HG03442 (cell line): ENCODE data around the gene TACSTD2.
"Not testable (repeated sequence)": the region's sequence is repeated elsewhere in the genome, so short reads cannot be mapped to it uniquely, and the experiment has no call there.

Experiments
- ATAC-seq: cut with Tn5 transposase; IDR thresholded peaks from one replicate; pipeline ENCODE4 v1.9.1; 2021; ENCODE audit warnings: mild to moderate bottlenecking, moderate library complexity; ENCODE audit not compliant: unreplicated experiment

Gene TACSTD2

DNA sequence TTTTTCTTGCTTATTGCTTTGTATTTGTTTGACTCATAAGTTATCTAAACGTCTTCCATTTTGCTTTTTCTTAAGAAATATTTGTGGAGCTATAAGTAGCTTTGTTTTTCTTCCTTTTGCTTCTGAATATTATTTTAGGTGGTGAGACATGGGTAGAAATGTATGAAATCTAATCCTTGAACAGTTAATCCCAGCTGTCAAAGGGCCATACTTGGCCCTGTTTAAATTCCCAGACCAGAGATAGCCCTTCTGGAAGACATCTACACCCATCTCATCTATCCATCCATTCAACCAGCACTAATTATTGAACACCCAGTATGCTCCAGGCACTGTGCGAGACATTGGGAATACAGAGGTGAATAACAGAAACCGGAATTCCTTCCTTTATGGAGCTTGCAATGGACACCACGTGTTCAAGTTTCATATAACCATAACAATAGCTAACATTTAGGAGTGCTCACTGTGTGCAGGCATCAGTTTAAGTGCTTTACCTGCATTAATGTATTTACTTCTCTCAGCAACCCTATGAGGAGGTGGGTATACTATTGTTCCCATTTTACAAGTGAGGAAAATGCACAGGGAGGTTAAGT is 8.7 kb downstream of the TACSTD2 start:
- ATAC-seq = no peak

DNA sequence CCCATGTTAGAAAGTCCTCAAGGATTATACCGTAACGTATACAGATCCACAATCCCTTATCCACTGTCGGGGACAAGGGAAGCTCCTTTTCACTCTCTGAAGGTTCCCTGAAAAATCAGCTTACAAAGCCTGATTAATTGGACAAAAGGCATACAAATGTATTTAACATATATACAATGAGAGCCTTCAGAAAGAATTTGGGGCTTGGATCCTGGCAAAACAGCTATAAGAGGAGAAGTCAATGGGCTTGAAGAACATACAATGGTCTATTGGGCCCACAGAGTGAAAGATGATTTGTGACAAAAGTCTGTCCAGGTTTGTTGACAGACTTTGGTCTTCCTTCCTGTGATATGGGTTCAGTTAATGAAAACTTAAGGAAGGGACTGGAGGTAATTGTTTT is 10.7 kb downstream of the TACSTD2 start:
- ATAC-seq = no peak

DNA sequence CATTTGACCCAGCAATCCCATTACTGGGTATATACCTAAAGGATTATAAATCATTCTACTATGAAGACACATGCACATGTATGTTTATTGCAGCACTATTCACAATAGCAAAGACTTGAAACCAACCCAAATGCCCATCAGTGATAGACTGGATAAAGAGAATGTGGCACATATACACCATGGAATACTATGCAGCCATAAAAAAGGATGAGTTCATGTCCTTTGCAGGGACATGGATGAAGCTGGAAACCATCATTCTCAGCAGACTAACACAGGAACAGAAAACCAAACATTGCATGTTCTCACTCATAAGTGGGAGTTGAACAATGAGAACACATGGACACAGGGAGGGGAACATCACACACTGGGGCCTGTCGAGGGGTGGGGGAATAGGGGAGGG is 13.3 kb downstream of the TACSTD2 start:
- not testable (repeated sequence) for ATAC-seq

DNA sequence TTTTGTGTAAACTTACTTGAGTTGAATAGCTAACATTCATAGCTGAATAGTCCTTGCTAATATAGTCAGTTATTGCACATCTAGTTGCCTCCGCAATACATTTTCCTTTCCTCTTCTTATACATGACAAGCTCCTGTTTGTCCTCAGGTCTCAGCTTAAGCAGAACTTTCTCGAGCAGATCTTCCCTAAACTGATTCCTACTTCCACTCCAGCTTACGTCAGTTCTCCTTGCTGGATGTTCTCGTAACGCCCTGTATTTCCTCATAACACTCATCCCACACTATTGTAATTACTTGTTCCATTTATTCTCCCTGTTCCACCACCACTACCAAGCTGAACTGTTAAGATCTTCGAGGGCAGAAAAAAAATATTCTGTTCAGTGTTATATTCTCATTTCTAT is 15.4 kb downstream of the TACSTD2 start:
- ATAC-seq = no peak

DNA sequence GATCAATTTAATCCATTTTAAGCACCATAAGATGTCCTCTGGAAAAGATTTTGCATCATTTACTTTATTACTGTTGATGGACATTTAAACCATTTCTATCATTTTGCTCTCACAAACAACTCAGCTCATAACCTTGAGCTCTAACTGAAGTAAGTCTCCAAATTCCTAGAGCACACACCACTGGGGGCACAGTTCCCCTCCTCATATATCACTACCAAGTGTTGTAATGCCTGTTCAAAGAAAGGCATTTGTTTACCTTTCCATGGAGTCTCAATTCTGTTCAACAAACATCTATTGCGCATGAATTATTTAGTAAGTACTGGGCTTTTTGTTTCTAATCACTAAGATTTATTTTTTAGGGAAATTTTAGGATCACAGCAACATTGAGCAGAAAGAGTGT is 21.7 kb downstream of the TACSTD2 start:
- no peak for ATAC-seq

DNA sequence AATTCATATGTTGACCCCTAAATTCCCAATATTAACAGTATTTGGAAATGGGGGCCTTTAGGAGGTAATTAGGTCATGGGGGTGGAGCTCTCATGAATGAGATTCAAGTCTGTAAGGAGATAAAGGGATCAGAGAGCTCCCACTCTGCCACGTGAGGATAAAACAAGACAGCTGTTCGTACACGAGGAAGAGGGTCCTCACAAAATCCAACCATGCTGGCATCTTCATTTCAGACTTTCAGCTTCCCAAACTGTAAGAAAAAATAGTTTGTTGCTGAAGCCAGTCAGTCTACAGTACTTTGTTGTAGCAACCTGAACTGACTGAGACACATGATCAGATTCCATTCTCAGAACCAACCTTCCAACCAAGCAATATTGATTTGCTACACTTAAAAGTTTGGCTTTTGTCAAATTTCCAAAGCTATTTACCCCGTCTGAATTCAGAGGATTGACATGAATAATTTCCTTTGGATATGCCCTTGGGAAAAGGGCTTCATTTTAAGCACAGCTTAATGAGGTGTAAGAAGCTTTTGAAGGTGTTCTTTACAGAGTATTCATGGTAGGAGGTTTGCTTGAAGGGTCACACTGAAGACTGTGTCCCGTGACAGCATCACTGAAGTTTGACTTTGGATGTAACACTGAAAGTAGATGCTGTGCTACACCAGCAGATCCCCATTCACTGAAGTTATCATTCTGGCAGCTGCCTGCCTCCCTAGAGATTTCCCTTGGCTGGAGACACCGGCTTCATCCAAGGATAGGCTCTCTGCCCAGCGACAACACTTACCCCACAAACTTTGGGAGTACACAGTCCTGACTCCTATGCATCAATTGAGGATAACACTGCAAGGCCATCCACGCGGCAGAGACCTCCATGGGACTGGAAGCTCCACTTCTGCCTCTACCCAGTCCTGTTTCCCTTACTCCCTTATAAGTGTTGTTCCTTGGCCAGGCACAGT is 25.6 kb downstream of the TACSTD2 start:
- ATAC-seq = no peak

DNA sequence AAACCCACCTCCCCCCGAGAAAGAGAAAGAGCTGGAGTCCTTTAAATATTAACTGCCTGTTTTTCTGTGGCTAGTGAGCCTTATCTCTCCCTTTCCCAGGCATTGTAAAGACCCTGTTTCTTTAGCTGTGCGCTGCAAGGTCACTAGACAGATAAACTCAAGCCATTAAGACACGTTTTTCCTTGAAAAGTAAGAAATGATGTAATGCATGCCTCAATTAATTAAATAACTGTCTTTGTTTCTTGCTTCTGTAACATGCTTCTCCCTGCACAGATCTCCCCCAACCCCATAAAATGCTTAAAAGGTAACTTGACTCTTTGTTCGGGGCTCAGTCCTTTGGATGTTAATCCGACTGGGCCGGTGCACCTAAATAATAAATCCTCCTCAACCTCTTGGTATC is 27.8 kb downstream of the TACSTD2 start:
- not testable (repeated sequence) for ATAC-seq

DNA sequence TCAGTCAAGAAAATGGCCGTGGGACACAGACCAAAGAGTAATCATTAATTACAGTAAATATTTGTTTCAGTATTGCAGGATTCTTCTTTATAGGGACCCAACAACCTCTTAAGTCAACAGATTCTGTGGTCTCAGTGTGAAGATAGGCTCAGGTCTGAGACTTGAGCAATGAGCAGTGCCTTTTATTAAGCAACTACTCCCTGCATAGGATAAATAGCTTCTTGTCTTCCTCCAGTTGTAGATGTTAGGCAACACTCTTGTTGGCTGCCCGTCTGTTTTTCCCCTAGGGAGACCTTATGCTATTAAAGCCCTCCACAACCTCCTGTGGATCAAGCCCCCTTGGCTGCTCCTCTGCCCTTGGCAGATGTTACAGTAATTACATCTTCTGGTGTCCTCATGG is 28.7 kb downstream of the TACSTD2 start:
- no peak for ATAC-seq

DNA sequence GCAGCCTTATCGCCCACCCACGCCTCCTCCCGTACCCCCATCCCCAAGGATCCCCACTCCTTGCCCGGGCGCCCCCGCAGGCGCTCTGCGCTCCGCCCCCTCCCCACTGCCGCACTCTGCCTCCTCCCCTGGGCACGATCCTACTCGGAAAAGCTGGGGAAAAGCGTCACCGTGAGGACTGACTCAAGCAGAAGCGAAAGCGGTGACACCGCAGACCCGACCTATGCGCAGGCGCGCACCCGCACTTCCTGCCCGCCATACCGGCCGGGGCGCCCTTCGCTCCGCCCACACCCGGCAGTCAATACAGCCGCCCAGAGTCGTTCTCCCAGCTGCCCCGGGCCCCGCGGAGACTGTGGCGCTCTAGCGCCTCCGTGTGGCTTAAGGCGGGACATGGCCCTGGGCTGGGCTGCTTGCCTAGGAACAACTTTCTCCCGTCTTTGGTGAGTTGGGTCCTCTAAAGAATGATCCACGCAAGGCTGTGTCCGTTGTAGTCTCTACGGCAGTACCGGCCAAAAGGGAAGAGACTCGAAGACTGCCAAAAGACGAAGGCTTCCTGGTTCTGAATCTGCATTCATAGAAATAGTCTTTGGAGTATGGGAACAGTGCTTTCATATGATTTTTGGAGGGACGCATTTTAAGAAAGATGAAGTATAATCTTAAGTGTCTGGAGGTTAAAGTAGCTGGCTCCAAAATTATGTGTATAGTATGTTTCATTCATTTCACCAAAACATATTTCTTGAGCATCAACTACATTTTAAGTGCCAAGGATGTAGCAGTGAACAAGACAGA is 30.3 kb downstream of the TACSTD2 start, which contains the start of gene OMA1:
TSS of gene OMA1 (minus strand) at position 207 of the 789 bp plus-strand sequence. CDS start 7,432 bp downstream, outside the sequence.
- peak; percentile 94 for ATAC-seq

DNA sequence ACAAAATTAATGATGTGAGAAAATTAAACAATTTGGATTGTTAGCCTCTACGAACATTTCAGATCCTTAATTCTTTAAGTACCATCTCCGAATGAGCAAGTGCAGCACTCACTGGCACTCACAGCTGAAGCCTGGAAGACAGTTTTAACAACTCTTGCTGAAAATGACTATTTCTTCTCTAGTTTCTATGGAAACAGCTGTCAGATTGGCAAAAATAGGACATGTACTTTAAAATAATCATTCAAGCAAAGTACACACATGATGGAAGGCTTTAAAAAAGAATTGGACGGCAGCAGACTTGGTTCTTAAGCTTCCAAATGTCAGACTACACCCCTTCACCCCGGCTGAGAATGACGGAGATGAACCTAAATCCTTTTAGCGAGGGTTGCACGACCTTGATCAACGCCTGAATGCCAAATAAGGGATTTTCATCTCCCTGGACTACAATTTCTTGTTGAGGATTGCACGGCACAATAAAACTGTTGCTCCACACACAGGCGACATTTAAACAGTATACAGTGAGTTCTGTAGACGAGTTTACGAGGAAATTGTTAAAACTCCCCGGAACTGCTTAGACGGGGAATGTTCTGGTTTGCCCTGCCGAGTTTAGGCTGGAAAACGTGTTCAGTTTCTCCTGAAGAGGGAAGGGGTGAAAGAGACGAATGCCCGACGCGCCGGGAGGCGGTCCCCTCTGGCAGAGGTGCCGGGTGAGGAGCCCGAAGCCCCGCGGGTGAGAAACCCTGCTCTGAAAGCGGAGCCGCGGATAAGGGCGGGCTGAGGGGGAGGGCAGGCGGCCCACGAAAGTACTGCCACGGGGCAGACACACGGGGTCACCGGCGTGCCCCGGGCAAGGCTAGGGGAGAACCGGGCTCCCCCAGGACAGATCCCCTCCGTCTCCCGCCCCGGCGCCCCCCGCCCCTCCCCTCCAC is 31.2 kb downstream of the TACSTD2 start:
- ATAC-seq = peak; percentile 34

DNA sequence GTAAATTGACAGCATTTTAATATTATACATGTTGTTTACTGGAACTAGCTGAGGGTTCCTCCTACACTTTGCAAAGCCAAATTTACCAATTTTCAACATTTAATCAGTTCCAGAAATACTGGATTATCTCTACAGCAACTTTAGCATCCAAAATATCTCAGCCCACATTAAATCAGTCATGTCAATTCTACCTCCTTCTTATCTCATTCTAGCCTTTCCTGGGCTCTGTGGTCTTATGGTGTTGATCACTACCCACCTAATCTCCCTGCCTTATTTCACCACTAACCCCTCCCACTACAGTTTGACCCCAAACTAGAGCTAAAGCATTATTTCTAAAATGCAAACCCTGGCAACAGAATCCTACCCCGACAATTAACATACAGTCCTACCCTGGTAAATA is 33.8 kb downstream of the TACSTD2 start:
- ATAC-seq = no peak

DNA sequence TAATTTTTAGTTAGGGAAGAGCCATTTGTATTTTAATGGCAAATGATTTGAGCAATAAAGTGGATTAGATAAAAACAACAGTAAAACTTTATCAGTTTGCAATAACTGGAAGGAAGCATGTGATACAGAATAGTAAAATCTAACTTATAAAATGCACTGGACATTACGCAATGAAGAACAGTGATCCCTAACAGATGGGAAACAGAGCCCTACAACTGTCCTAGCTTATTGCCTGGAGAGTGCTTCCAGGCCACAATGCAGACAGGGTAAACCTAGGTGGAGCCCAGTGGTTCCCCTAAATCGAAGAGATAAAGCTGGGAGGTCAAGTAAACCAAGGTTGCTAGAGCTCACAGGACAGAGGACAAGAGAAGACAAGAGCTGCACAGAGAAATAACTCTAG is 37.5 kb downstream of the TACSTD2 start:
- ATAC-seq = no peak

DNA sequence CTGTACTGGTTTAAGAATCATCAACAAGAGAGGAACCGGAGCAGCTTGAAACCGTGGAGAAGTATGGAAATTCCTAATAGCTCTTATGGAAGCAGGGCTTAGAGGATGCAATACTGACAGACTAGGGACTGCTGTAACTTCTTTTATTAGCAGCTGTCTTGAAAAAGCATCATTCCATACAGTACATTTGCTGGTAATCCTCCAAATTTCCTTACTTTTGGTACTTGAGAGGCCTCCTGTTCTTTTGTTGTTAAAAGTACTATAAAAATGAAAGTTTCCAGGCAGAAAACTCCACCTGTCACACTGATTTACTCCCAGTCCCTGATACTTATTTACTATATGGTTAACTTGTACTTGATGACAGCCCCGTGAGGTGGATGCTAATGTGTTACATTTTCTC is 38.2 kb downstream of the TACSTD2 start:
- no peak for ATAC-seq

DNA sequence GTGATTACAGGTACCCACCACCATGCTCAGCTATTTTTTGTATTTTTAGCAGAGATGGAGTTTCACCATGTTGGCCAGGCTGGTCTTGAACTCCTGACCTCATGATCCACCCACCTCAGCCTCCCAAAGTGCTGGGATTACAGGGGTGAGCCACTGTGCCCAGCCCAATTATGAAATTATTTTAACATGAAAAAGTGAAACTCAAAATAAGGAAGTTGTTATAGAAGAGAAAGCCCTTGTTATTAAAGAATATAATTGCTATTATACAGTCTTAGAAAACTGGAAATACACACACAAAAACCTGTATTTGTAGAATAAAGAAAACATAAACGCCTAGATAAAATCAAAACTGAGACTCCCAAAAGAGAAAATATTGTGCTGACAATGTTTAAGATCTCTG is 45.2 kb downstream of the TACSTD2 start:
- not testable (repeated sequence) for ATAC-seq

DNA sequence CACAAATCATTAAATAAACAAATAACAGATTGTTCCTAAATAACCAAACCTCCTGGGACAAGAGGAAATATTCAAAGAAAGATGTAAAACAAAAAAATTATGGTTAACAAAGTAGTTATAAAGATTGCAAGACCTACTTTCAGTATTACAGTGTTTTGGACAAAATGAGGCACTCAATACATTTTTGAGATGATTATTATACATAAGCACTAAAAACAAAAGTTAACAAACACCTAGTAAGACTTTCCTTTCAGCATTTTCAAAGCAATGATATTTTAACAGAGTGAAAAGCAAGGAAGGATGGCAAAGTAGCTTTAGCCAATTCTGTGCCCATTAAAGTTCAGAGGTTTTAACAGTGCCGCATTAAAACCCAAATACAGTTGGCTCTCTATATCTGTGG is 47.8 kb downstream of the TACSTD2 start:
- no peak for ATAC-seq

DNA sequence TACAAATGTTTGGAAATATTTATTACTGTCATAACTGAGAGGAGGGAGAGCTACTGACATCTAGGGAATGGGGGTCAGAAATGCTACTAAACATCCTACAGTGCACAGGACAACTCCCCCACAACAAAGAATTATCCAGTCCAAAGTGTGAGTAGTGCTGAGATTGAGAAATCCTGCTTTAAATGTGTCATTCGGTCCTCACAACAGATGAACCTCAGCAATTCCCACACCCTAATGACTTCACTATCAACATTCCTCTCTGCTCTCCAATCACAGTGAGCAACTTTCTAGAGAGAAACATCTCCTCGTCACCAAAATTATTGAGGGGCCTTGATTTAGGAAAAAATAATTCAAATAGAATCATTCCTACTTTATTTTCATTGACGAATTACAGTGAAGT is 48.5 kb downstream of the TACSTD2 start:
- ATAC-seq = no peak
